AG04450 (cell line): ENCODE data around the gene OR7C2. TPM values are rescaled to one million over a fixed set of nuclear protein-coding genes. Genes with fewer than 3 reads are reported as not detected.

Experiments
- CTCF ChIA-PET: fragments of 300-600, 350-600 bp; formaldehyde crosslinking; extraction: SDS; loops from one replicate; lab custom pipeline; 2022; ENCODE audit warnings: antibody characterized with exemption, inconsistent platforms; lab: Charles Lee
- POLR2A ChIA-PET: fragments of 350-600 bp; formaldehyde crosslinking; extraction: SDS; loops from one replicate; lab custom pipeline; 2021; ENCODE audit warnings: antibody characterized with exemption, inconsistent platforms; lab: Yijun Ruan, JAX
- DNase-seq: peaks from one replicate; pipeline ENCODE4 v3.0.0-alpha.2; 2011; ENCODE audit warnings: low read depth, low spot score
- H3K27ac ChIP-seq: one replicate; pipeline ENCODE4 v1.5.1; 2012; ENCODE audit warnings: low read depth, low read length, control low read depth
- H3K27me3 ChIP-seq: one replicate; pipeline ENCODE4 v1.6.0; 2012; ENCODE audit warnings: low read length; ENCODE audit not compliant: control insufficient read depth, insufficient read depth
- H3K4me3 ChIP-seq: 2 replicates; pipeline ENCODE4 v1.5.1; 2011; ENCODE audit warnings: mild to moderate bottlenecking, low read depth, low read length, control low read depth
- H3K9me3 ChIP-seq: 2 replicates; pipeline ENCODE4 v1.5.1; 2012; ENCODE audit warnings: low read length; ENCODE audit not compliant: control insufficient read depth, insufficient read depth
- CTCF ChIP-seq: IDR thresholded peaks from 2 replicates; pipeline ENCODE4 v1.5.1; 2011; ENCODE audit warnings: low read depth, low read length, control low read depth, inconsistent platforms
- polyA plus RNA-seq: library from polyadenylated mRNA; depleted of rRNA; stranded (reverse); fragments of >200 nt; gene quantifications from 2 replicates; pipeline ENCODE4 v1.2.3, GENCODE V29; 2011

OR7C2 gene
- polyA plus RNA-seq, 1 experiment = not detected

- Histone ChIP-seq H3K27me3 (no peaks in the 10 kb centered on the region), H3K27ac (no peak overlapping the region), H3K4me3 (no peak overlapping the region), H3K9me3 (peaks cover 5% of the 10 kb centered on the region)
- ChIA-PET CTCF (no interaction called here), POLR2A (no interaction called here)
- no peak for DNase-seq
- TF ChIP-seq CTCF = no peak
Measured at GRCh38 chr19:14961956-14962685, 20.8 kb downstream of the OR7C2 start.

GRCh38 chr19:14968247-14968646 is 27.0 kb downstream of the OR7C2 start:
- Histone ChIP-seq H3K27ac (no peak overlapping the region), H3K9me3 (peaks cover 15% of the 10 kb centered on the region; the same call in 1 of the 2 replicates), H3K4me3 (no peak overlapping the region), H3K27me3 (no peaks in the 10 kb centered on the region)
- no peak for DNase-seq
- no peak for TF ChIP-seq CTCF
- ChIA-PET CTCF (no interaction called here), POLR2A (no interaction called here)

GRCh38 chr19:14971474-14971873 is 30.2 kb downstream of the OR7C2 start:
- no peak for TF ChIP-seq CTCF
- DNase-seq = no peak
- CTCF ChIA-PET = no interaction called here

GRCh38 chr19:14972676-14973075 is 31.4 kb downstream of the OR7C2 start:
- ChIA-PET CTCF (no interaction called here), POLR2A (no interaction called here)
- no peak for DNase-seq
- no peak overlapping the region for H3K27ac ChIP-seq
- H3K9me3 ChIP-seq = peaks cover 15% of the 10 kb centered on the region; the same call in 1 of the 2 replicates
- no peak overlapping the region for H3K4me3 ChIP-seq
- H3K27me3 ChIP-seq = no peaks in the 10 kb centered on the region
- no peak for TF ChIP-seq CTCF

More at GRCh38 chr19:14971474-14971873, 30.2 kb downstream of the OR7C2 start:
- H3K9me3 ChIP-seq = peaks cover 15% of the 10 kb centered on the region; the same call in 1 of the 2 replicates
- H3K27me3 ChIP-seq = no peaks in the 10 kb centered on the region
- POLR2A ChIA-PET = no interaction called here
- no peak overlapping the region for H3K4me3 ChIP-seq
- no peak overlapping the region for H3K27ac ChIP-seq

- Histone ChIP-seq H3K4me3 (no peak overlapping the region), H3K27me3 (no peaks in the 10 kb centered on the region), H3K9me3 (peaks cover 12% of the 10 kb centered on the region; the same call in 1 of the 2 replicates), H3K27ac (no peak overlapping the region)
- no peak for DNase-seq
- CTCF ChIA-PET = no interaction called here
- no peak for TF ChIP-seq CTCF
- POLR2A ChIA-PET = no interaction called here
Measured at GRCh38 chr19:14974488-14974887, 33.2 kb downstream of the OR7C2 start.
